A673 (cell line): ENCODE data around the gene KLHDC2. TPM values are rescaled to one million over a fixed set of nuclear protein-coding genes. Genes with fewer than 3 reads are reported as not detected.
"Not testable (repeated sequence)": the region's sequence is repeated elsewhere in the genome, so short reads cannot be mapped to it uniquely, and the experiment has no call there.

ENCODE experiments used
- BruUV-seq: library from RNA; stranded (reverse); fragments of 400-500 nt; replicated peaks from 2 replicates; lab custom pipeline; 2021; lab: Mats Ljungman, UMichigan
- CTCF ChIA-PET: fragments of 300-600 bp; sonication (Branson Sonifier 250); formaldehyde crosslinking; loops from one replicate; lab custom pipeline; 2022; ENCODE audit warnings: antibody characterized with exemption; lab: Charles Lee
- POLR2A ChIA-PET: fragments of 300-600 bp; sonication (Branson Sonifier 250); formaldehyde crosslinking; loops from one replicate; lab custom pipeline; 2022; ENCODE audit warnings: antibody characterized with exemption; ENCODE audit not compliant: low non-redundant PET; lab: Charles Lee
- DNase-seq: peaks from one replicate; pipeline ENCODE4 v3.0.0-alpha.2; 2015; ENCODE audit warnings: low spot score
- H3K27ac ChIP-seq: fragments of 200-600 bp; sonication (generic); 2 replicates; pipeline ENCODE4 v1.5.1; 2016; ENCODE audit warnings: mixed run types, low read depth, mild to moderate bottlenecking, mixed read lengths, antibody characterized with exemption, low read length; ENCODE audit not compliant: poor library complexity, severe bottlenecking
- H3K27me3 ChIP-seq: fragments of 200-600 bp; sonication (generic); replicated peaks from 2 replicates; pipeline ENCODE4 v1.6.1; 2017; ENCODE audit warnings: mixed run types, low read depth, mild to moderate bottlenecking, mixed read lengths, antibody characterized with exemption, low read length; ENCODE audit not compliant: insufficient read depth, poor library complexity
- H3K36me3 ChIP-seq: fragments of 200-600 bp; sonication (generic); 2 replicates; pipeline ENCODE4 v1.6.1; 2016; ENCODE audit warnings: mixed run types, mild to moderate bottlenecking, mixed read lengths, antibody characterized with exemption, low read length; ENCODE audit not compliant: insufficient read depth, poor library complexity, severe bottlenecking
- H3K4me1 ChIP-seq: fragments of 200-600 bp; sonication (generic); 2 replicates; pipeline ENCODE4 v1.6.1; 2017; ENCODE audit warnings: mixed run types, mild to moderate bottlenecking, mixed read lengths, antibody characterized with exemption, low read length; ENCODE audit not compliant: insufficient read depth, poor library complexity, severe bottlenecking
- H3K4me3 ChIP-seq: fragments of 200-600 bp; sonication (generic); 2 replicates; pipeline ENCODE4 v1.5.1; 2016; ENCODE audit warnings: low read depth, mixed run types, mild to moderate bottlenecking, mixed read lengths, low read length; ENCODE audit not compliant: poor library complexity, severe bottlenecking
- H3K9me3 ChIP-seq: fragments of 200-600 bp; sonication (generic); 2 replicates; pipeline ENCODE4 v1.6.1; 2016; ENCODE audit warnings: mixed run types, low read depth, mild to moderate bottlenecking, mixed read lengths, antibody characterized with exemption, low read length; ENCODE audit not compliant: poor library complexity, severe bottlenecking
- CTCF ChIP-seq: fragments of 300-800, 200-600 bp; sonication (generic); conservative IDR thresholded peaks from 2 replicates; pipeline ENCODE4 v1.5.1; 2017; ENCODE audit warnings: low read depth, mild to moderate bottlenecking, antibody characterized with exemption, low read length, moderate library complexity, mixed read lengths
- EZH2 ChIP-seq: fragments of 200-600 bp; sonication (generic); IDR thresholded peaks from 2 replicates; pipeline ENCODE4 v1.6.1; 2017; ENCODE audit warnings: borderline replicate concordance, low read depth, mild to moderate bottlenecking, mixed read lengths, antibody characterized with exemption, low read length; ENCODE audit not compliant: poor library complexity, severe bottlenecking
- intact Hi-C: fragments of 100-400 bp; cut with micrococcal nuclease; formaldehyde crosslinking; loops from one replicate; pipeline ENCODE4 v1.10.0; 2022; ENCODE audit not compliant: unreplicated experiment
- total RNA-seq: library from RNA; stranded (reverse); gene quantifications from 2 replicates; pipeline ENCODE4 v1.2.3, GENCODE V29; 2021

Gene KLHDC2
- total RNA-seq, 1 experiment from 2014 or later = 34.0 TPM

- ChIA-PET POLR2A (no interaction called here), CTCF (interaction anchor here (0.6 to 1.2 kb wide), 2 partner anchors 84 to 136 kb away, joined by 3 read pairs; no protein-coding TSS in a partner anchor)
- no peak for DNase-seq
- BruUV-seq = no TSS peak
- TF ChIP-seq CTCF (no peak), EZH2 (no peak)
- peaks cover 16% of the 10 kb centered on the region for H3K36me3 ChIP-seq
- peak overlapping the region; percentile 99 for H3K4me3 ChIP-seq
- no peaks in the 10 kb centered on the region for H3K27me3 ChIP-seq
- no peaks in the 10 kb centered on the region for H3K9me3 ChIP-seq
- intact Hi-C loops = no loop called here
- H3K27ac ChIP-seq = peak overlapping the region; percentile 98
- H3K4me1 ChIP-seq = no peaks in the 10 kb centered on the region
These were observed 2.4 kb downstream of the KLHDC2 start for GRCh38 chr14:49770212-49770817.

- H3K9me3 ChIP-seq, H3K27me3 ChIP-seq, H3K4me3 ChIP-seq, POLR2A ChIA-PET, DNase-seq, intact Hi-C loops, CTCF ChIA-PET, BruUV-seq, H3K4me1 ChIP-seq, H3K27ac ChIP-seq: not testable (repeated sequence)
- peaks cover 25% of the 10 kb centered on the region for H3K36me3 ChIP-seq
These were observed 3.7 kb downstream of the KLHDC2 start for GRCh38 chr14:49771691-49772090.

- Histone ChIP-seq H3K4me1 (no peaks in the 10 kb centered on the region), H3K27ac (no peak overlapping the region), H3K36me3 (peaks cover 41% of the 10 kb centered on the region), H3K27me3 (no peaks in the 10 kb centered on the region), H3K4me3 (no peak overlapping the region), H3K9me3 (no peaks in the 10 kb centered on the region)
- POLR2A ChIA-PET = no interaction called here
- no peak for TF ChIP-seq EZH2
- TF ChIP-seq CTCF = no peak
- intact Hi-C loops = no loop called here
- CTCF ChIA-PET = no interaction called here
- no peak for DNase-seq
- no TSS peak for BruUV-seq
These were observed 6.2 kb downstream of the KLHDC2 start for GRCh38 chr14:49774106-49774505.

- Histone ChIP-seq H3K4me1 (no peaks in the 10 kb centered on the region), H3K27me3 (no peaks in the 10 kb centered on the region), H3K4me3 (no peak overlapping the region), H3K36me3 (peaks cover 80% of the 10 kb centered on the region), H3K27ac (no peak overlapping the region), H3K9me3 (no peaks in the 10 kb centered on the region)
- intact Hi-C loops = no loop called here
- no TSS peak for BruUV-seq
- DNase-seq = no peak
- ChIA-PET CTCF (no interaction called here), POLR2A (no interaction called here)
- no peak for TF ChIP-seq CTCF
- no peak for TF ChIP-seq EZH2
These were observed 10.5 kb downstream of the KLHDC2 start for GRCh38 chr14:49778421-49778820.

GRCh38 chr14:49781040-49781439 is 13.1 kb downstream of the KLHDC2 start:
- H3K27ac ChIP-seq, DNase-seq: not testable (repeated sequence)

More at GRCh38 chr14:49781040-49781439, 13.1 kb downstream of the KLHDC2 start:
- H3K9me3 ChIP-seq, POLR2A ChIA-PET, intact Hi-C loops, BruUV-seq, CTCF ChIA-PET, H3K27me3 ChIP-seq, H3K4me3 ChIP-seq, H3K4me1 ChIP-seq: not testable (repeated sequence)
- H3K36me3 ChIP-seq = peaks cover 86% of the 10 kb centered on the region
